C4-2B (cell line): Measurements from ENCODE around the gene ZNF705A.
"Not testable (repeated sequence)": the region's sequence is repeated elsewhere in the genome, so short reads cannot be mapped to it uniquely, and the experiment has no call there.

ENCODE experiments used
- H3K27ac ChIP-seq: fragments of 450-650 bp; 2 replicates; pipeline ENCODE4 v1.5.1; 2017
- CTCF ChIP-seq: fragments of 450-650 bp; conservative IDR thresholded peaks from 2 replicates; pipeline ENCODE4 v1.5.1; 2017; ENCODE audit warnings: mild to moderate bottlenecking
- ZFX ChIP-seq: fragments of 450-650 bp; IDR thresholded peaks from 2 replicates; pipeline ENCODE4 v1.6.1; 2017

ZNF705A gene

GRCh38 chr12:8179989-8180585 is 23.3 kb downstream of the ZNF705A start:
- TF ChIP-seq ZFX (peak; percentile 74), CTCF (peak; percentile 90)

GRCh38 chr12:8181271-8181670 is 24.5 kb downstream of the ZNF705A start:
- H3K27ac ChIP-seq, result not testable (repeated sequence)

More at GRCh38 chr12:8179989-8180585, 23.3 kb downstream of the ZNF705A start:
- peak overlapping the region; percentile 64 for H3K27ac ChIP-seq

GRCh38 chr12:8182923-8183322 is 26.1 kb downstream of the ZNF705A start:
- H3K27ac ChIP-seq, result not testable (repeated sequence)

- not testable (repeated sequence) for H3K27ac ChIP-seq
These were observed 26.5 kb downstream of the ZNF705A start for GRCh38 chr12:8183346-8183745.

GRCh38 chr12:8184206-8184605 is 27.4 kb downstream of the ZNF705A start:
- H3K27ac ChIP-seq, result not testable (repeated sequence)

- H3K27ac ChIP-seq, result not testable (repeated sequence)
- TF ChIP-seq CTCF, result peak; percentile 7; the same call in 1 of the 2 replicates
These were observed 31.3 kb downstream of the ZNF705A start for GRCh38 chr12:8188088-8188487.

GRCh38 chr12:8197685-8198308 is 41.0 kb downstream of the ZNF705A start:
- not testable (repeated sequence) for H3K27ac ChIP-seq

- not testable (repeated sequence) for H3K27ac ChIP-seq
These were observed 62.0 kb downstream of the ZNF705A start for GRCh38 chr12:8218711-8219382.

- not testable (repeated sequence) for H3K27ac ChIP-seq
These were observed 64.6 kb downstream of the ZNF705A start for GRCh38 chr12:8221375-8221774.

GRCh38 chr12:8221844-8222243 is 65.0 kb downstream of the ZNF705A start:
- H3K27ac ChIP-seq, result not testable (repeated sequence)

- H3K27ac ChIP-seq, result not testable (repeated sequence)
These were observed 65.5 kb downstream of the ZNF705A start for GRCh38 chr12:8222303-8222702.

- H3K27ac ChIP-seq, result not testable (repeated sequence)
These were observed 66.8 kb downstream of the ZNF705A start for GRCh38 chr12:8223646-8224045.

- not testable (repeated sequence) for H3K27ac ChIP-seq
These were observed 68.0 kb downstream of the ZNF705A start for GRCh38 chr12:8224782-8225181.

- TF ChIP-seq ZFX (no peak), CTCF (no peak)
These were observed 69.5 kb downstream of the ZNF705A start for GRCh38 chr12:8226355-8226754.

GRCh38 chr12:8226992-8227731 is 70.3 kb downstream of the ZNF705A start, which contains the start of gene FAM90A1:
TSS of gene FAM90A1 (minus strand) at chr12:8227618. CDS start at chr12:8224832, 2,786 bp downstream.
- H3K27ac ChIP-seq, result peak within 1 kb of the TSS; percentile 60

More at GRCh38 chr12:8226355-8226754, 69.5 kb downstream of the ZNF705A start:
- no peak overlapping the region for H3K27ac ChIP-seq

GRCh38 chr12:8227732-8228077 is 70.9 kb downstream of the ZNF705A start:
- peak overlapping the region; percentile 60 for H3K27ac ChIP-seq

GRCh38 chr12:8228607-8229006 is 71.8 kb downstream of the ZNF705A start:
- H3K27ac ChIP-seq, result not testable (repeated sequence)
